Neural cell (in vitro differentiated cells): ENCODE results near the gene CHST1. TPM values are rescaled to one million over a fixed set of nuclear protein-coding genes. Genes with fewer than 3 reads are reported as not detected.

Source experiments
- H2AFZ ChIP-seq: fragments of 200-600, 300-800 bp; sonication (generic), shearing (Covaris generic); 2 replicates; pipeline ENCODE4 v1.6.0; 2014; ENCODE audit warnings: low read depth, mild to moderate bottlenecking, antibody characterized with exemption, low read length, moderate library complexity
- H3F3A ChIP-seq: fragments of 200-600 bp; shearing (Covaris generic); 2 replicates; pipeline ENCODE4 v1.6.1; 2016; ENCODE audit warnings: mild to moderate bottlenecking, moderate library complexity, mixed read lengths, antibody characterized with exemption, low read length; ENCODE audit not compliant: insufficient read depth, poor library complexity, severe bottlenecking
- H3K27ac ChIP-seq: fragments of 200-600, 300-800 bp; sonication (generic), shearing (Covaris generic); 2 replicates; pipeline ENCODE4 v1.5.1; 2014; ENCODE audit warnings: mild to moderate bottlenecking, low read length, moderate library complexity
- H3K27me3 ChIP-seq: fragments of 300-800, 200-600 bp; sonication (generic), shearing (Covaris generic); 2 replicates; pipeline ENCODE4 v1.6.0; 2014; ENCODE audit warnings: mild to moderate bottlenecking, low read depth, low read length, moderate library complexity; ENCODE audit not compliant: insufficient read depth
- H3K36me3 ChIP-seq: fragments of 300-800, 200-600 bp; sonication (generic), shearing (Covaris generic); 2 replicates; pipeline ENCODE4 v1.5.1; 2014; ENCODE audit warnings: mild to moderate bottlenecking, antibody characterized with exemption, low read length, moderate library complexity; ENCODE audit not compliant: insufficient read depth
- H3K4me2 ChIP-seq: fragments of 300-800, 200-600 bp; sonication (generic), shearing (Covaris generic); 2 replicates; pipeline ENCODE4 v1.6.0; 2014; ENCODE audit warnings: mild to moderate bottlenecking, low read length
- H3K4me3 ChIP-seq: fragments of 300-800, 200-600 bp; sonication (generic), shearing (Covaris generic); 2 replicates; pipeline ENCODE4 v1.5.1; 2014; ENCODE audit warnings: mild to moderate bottlenecking, low read length, moderate library complexity
- H3K79me2 ChIP-seq: fragments of 200-600 bp; shearing (Covaris generic); replicated peaks from 2 replicates; pipeline ENCODE4 v1.6.0; 2014; ENCODE audit warnings: mild to moderate bottlenecking, low read length, moderate library complexity; ENCODE audit not compliant: insufficient read depth
- H3K9ac ChIP-seq: fragments of 300-800, 200-600 bp; sonication (generic), shearing (Covaris generic); 2 replicates; pipeline ENCODE4 v1.6.1; 2016; ENCODE audit warnings: mild to moderate bottlenecking, low read length, mixed read lengths
- H3K9me2 ChIP-seq: fragments of 200-600 bp; shearing (Covaris generic); 2 replicates; pipeline ENCODE4 v1.6.1; 2016; ENCODE audit warnings: mild to moderate bottlenecking, low read length, mixed read lengths; ENCODE audit not compliant: insufficient read depth
- H3K9me3 ChIP-seq: fragments of 200-600, 300-800 bp; sonication (generic), shearing (Covaris generic); 2 replicates; pipeline ENCODE4 v1.6.1; 2016; ENCODE audit warnings: mild to moderate bottlenecking, mixed run types, low read length, moderate library complexity, mixed read lengths
- H4K20me1 ChIP-seq: fragments of 200-600 bp; shearing (Covaris generic); 2 replicates; pipeline ENCODE4 v1.6.1; 2016; ENCODE audit warnings: mild to moderate bottlenecking, mixed run types; ENCODE audit not compliant: insufficient read depth
- EP300 ChIP-seq: fragments of 450-650 bp; conservative IDR thresholded peaks from 2 replicates; pipeline ENCODE4 v1.6.1; 2014; ENCODE audit warnings: antibody characterized with exemption, mild to moderate bottlenecking, moderate library complexity; ENCODE audit not compliant: poor library complexity, severe bottlenecking
- EZH2 ChIP-seq: fragments of 200-600, 300-800 bp; shearing (Covaris generic), sonication (generic); IDR thresholded peaks from 2 replicates; pipeline ENCODE4 v1.6.1; 2014; ENCODE audit warnings: antibody characterized with exemption, low read length, borderline replicate concordance, mild to moderate bottlenecking; ENCODE audit not compliant: insufficient read depth, poor library complexity, severe bottlenecking
- MXI1 ChIP-seq: fragments of 450-650 bp; conservative IDR thresholded peaks from 2 replicates; pipeline ENCODE4 v1.6.1; 2014; ENCODE audit warnings: antibody characterized with exemption, mild to moderate bottlenecking; ENCODE audit not compliant: poor library complexity, severe bottlenecking
- POLR2AphosphoS5 ChIP-seq: IDR thresholded peaks from 2 replicates; pipeline ENCODE4 v1.6.1; 2012
- RAD21 ChIP-seq: fragments of 450-650 bp; conservative IDR thresholded peaks from 2 replicates; pipeline ENCODE4 v1.6.1; 2014; ENCODE audit warnings: antibody characterized with exemption, mild to moderate bottlenecking, moderate library complexity
- SMC3 ChIP-seq: fragments of 450-650 bp; conservative IDR thresholded peaks from 2 replicates; pipeline ENCODE4 v1.6.1; 2014; ENCODE audit warnings: antibody characterized with exemption, mild to moderate bottlenecking, moderate library complexity; ENCODE audit not compliant: poor library complexity
- TAF1 ChIP-seq: IDR thresholded peaks from 2 replicates; pipeline ENCODE4 v1.6.1; 2012; ENCODE audit warnings: low read depth
- polyA minus RNA-seq: library from RNA; depleted of rRNA, polyadenylated mRNA; stranded (reverse); fragments of >200 nt; gene quantifications from 2 replicates; pipeline ENCODE4 v1.2.3, GENCODE V29; 2014
- polyA plus RNA-seq: library from polyadenylated mRNA; depleted of rRNA; stranded (reverse); fragments of >200 nt; gene quantifications from 2 replicates; pipeline ENCODE4 v1.2.3, GENCODE V29; 2014
- TF ChIP-seq, protein P1 (sequence below): fragments of 450-650 bp; IDR thresholded peaks from 2 replicates; pipeline ENCODE4 v1.5.1; 2014; ENCODE audit warnings: antibody characterized with exemption, mild to moderate bottlenecking, moderate library complexity; ENCODE audit not compliant: poor library complexity, severe bottlenecking
- TF ChIP-seq, protein P2 (sequence below): IDR thresholded peaks from 2 replicates; pipeline ENCODE4 v1.6.1; 2012; ENCODE audit warnings: borderline replicate concordance

CHST1 gene, protein sequence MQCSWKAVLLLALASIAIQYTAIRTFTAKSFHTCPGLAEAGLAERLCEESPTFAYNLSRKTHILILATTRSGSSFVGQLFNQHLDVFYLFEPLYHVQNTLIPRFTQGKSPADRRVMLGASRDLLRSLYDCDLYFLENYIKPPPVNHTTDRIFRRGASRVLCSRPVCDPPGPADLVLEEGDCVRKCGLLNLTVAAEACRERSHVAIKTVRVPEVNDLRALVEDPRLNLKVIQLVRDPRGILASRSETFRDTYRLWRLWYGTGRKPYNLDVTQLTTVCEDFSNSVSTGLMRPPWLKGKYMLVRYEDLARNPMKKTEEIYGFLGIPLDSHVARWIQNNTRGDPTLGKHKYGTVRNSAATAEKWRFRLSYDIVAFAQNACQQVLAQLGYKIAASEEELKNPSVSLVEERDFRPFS
- polyA plus RNA-seq = 16.2 and 22.8 TPM in 2 replicates
- 17.4 and 19.2 TPM in 2 replicates for polyA minus RNA-seq

DNA sequence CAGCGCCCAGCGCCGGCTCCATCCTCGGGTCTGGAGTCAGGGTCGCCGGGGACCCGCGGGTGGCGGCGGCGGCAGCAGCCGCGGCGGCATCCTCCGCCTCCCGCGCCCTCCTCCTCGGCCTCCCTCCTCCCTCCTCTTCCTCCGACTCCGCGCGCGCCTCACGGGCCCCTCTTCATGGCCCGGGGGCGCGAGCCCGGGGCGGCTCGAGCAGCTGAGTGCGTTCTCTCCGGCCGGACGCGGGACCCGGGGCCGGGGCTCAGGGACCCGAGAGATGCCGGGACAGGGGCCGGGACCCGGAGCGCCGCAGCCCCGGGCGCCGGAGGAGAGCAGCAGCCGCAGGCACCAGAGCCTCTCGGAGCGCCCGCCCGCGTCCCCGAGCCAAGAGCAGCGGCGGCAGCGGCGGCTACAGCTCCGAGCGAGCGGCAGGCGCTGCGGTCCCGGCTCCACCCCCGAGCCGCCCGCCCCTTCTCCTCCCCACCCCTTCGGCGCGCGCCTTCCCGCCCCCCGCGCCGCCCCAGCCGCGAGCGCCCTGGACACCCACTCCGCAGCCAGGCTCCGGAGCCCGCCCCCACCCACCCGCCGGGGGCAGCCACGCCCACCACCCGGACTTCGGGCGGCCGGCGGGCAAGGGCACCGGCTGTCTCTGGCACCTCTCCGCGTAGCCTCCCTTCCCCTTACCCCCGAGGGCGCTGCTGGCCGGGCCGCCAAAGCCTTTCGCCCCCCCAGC is at the start of gene CHST1:
Gene CHST1, minus strand, starts transcription at position 417 of the 727 bp plus-strand sequence. CDS start 14,699 bp downstream, outside the sequence.
- Histone ChIP-seq H3K9me3 (no peaks in the 10 kb centered on the region), H3K9me2 (no peaks in the 10 kb centered on the region), H3K36me3 (no peaks in the 10 kb centered on the region), H3K27me3 (no peaks in the 10 kb centered on the region), H3K27ac (peak within 1 kb of the TSS; percentile 34), H3F3A (no peaks in the 10 kb centered on the region), H3K4me2 (peak within 1 kb of the TSS; percentile 86), H3K79me2 (peaks cover 28% of the 10 kb centered on the region), H4K20me1 (no peaks in the 10 kb centered on the region), H3K4me3 (peak within 1 kb of the TSS; percentile 96), H2AFZ (no peak within 1 kb of the TSS), H3K9ac (peak within 1 kb of the TSS; percentile 80)
- TF ChIP-seq TAF1 = peak; percentile 38
- TF ChIP-seq, protein P1, sequence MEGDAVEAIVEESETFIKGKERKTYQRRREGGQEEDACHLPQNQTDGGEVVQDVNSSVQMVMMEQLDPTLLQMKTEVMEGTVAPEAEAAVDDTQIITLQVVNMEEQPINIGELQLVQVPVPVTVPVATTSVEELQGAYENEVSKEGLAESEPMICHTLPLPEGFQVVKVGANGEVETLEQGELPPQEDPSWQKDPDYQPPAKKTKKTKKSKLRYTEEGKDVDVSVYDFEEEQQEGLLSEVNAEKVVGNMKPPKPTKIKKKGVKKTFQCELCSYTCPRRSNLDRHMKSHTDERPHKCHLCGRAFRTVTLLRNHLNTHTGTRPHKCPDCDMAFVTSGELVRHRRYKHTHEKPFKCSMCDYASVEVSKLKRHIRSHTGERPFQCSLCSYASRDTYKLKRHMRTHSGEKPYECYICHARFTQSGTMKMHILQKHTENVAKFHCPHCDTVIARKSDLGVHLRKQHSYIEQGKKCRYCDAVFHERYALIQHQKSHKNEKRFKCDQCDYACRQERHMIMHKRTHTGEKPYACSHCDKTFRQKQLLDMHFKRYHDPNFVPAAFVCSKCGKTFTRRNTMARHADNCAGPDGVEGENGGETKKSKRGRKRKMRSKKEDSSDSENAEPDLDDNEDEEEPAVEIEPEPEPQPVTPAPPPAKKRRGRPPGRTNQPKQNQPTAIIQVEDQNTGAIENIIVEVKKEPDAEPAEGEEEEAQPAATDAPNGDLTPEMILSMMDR = peak; percentile 21
- no peak for TF ChIP-seq EP300
- TF ChIP-seq, protein P2, sequence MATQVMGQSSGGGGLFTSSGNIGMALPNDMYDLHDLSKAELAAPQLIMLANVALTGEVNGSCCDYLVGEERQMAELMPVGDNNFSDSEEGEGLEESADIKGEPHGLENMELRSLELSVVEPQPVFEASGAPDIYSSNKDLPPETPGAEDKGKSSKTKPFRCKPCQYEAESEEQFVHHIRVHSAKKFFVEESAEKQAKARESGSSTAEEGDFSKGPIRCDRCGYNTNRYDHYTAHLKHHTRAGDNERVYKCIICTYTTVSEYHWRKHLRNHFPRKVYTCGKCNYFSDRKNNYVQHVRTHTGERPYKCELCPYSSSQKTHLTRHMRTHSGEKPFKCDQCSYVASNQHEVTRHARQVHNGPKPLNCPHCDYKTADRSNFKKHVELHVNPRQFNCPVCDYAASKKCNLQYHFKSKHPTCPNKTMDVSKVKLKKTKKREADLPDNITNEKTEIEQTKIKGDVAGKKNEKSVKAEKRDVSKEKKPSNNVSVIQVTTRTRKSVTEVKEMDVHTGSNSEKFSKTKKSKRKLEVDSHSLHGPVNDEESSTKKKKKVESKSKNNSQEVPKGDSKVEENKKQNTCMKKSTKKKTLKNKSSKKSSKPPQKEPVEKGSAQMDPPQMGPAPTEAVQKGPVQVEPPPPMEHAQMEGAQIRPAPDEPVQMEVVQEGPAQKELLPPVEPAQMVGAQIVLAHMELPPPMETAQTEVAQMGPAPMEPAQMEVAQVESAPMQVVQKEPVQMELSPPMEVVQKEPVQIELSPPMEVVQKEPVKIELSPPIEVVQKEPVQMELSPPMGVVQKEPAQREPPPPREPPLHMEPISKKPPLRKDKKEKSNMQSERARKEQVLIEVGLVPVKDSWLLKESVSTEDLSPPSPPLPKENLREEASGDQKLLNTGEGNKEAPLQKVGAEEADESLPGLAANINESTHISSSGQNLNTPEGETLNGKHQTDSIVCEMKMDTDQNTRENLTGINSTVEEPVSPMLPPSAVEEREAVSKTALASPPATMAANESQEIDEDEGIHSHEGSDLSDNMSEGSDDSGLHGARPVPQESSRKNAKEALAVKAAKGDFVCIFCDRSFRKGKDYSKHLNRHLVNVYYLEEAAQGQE = no peak
- TF ChIP-seq EZH2 = no peak
- peak; percentile 48 for TF ChIP-seq SMC3
- peak; percentile 54 for TF ChIP-seq RAD21
- peak; percentile 49 for TF ChIP-seq POLR2AphosphoS5
- peak; percentile 43 for TF ChIP-seq MXI1

DNA sequence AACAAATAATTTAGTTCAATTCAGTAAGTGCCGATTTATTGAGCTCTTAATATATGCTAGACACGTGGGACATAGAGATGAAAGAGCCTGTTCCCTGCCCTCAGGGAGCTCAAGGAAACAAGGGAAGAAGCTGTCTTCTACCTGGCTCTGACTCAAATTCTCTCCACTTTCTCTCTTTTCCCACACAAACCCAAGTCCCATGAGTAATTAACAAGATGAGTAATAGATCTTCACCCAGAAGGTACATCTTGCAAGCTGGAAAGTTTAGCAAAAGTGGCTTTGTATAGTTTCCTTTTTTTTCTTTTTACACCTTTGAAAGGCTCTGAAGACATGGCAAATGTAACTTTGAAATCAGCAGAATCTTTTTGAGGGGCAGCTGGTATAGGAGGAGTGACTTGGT is 48.2 kb upstream of the CHST1 start:
- no peaks in the 10 kb centered on the region for H3K27me3 ChIP-seq
- no peaks in the 10 kb centered on the region for H4K20me1 ChIP-seq
- no peaks in the 10 kb centered on the region for H3K36me3 ChIP-seq

More for the DNA sequence above, 48.2 kb upstream of the CHST1 start:
- Histone ChIP-seq H3K79me2 (no peaks in the 10 kb centered on the region), H3F3A (no peaks in the 10 kb centered on the region), H2AFZ (no peak overlapping the region), H3K4me2 (no peak overlapping the region), H3K27ac (no peak overlapping the region), H3K4me3 (no peak overlapping the region), H3K9ac (no peak overlapping the region), H3K9me3 (no peaks in the 10 kb centered on the region), H3K9me2 (no peaks in the 10 kb centered on the region)
- TF ChIP-seq EZH2 = no peak
- TF ChIP-seq MXI1 = no peak
- no peak for TF ChIP-seq SMC3
- no peak for TF ChIP-seq TAF1
